Transverse colon (tissue), 4 donors: ENCODE measurements around the gene USP48. TPM values are rescaled to one million over a fixed set of nuclear protein-coding genes. Genes with fewer than 3 reads are reported as not detected.

Experiments used
- DNase-seq: peaks from one replicate; pipeline ENCODE4 v3.0.0-alpha.2; 2019
- H3K27ac ChIP-seq, 4 donors: fragments of 200-600 bp; sonication (generic); 2 replicates each; pipeline ENCODE4 v1.5.1; 2016 to 2018; ENCODE audit warnings: inconsistent platforms in 4 of 4
- H3K27me3 ChIP-seq: fragments of 200-600 bp; sonication (generic); 2 replicates; pipeline ENCODE4 v1.5.1; 2017; ENCODE audit warnings: inconsistent platforms
- H3K36me3 ChIP-seq, 4 donors: fragments of 200-600 bp; sonication (generic); 2 replicates each; pipeline ENCODE4 v1.5.1; 2017 to 2019; ENCODE audit warnings: inconsistent platforms in 4 of 4
- H3K4me1 ChIP-seq, 4 donors: fragments of 200-600 bp; sonication (generic); 2 replicates each; pipeline ENCODE4 v1.5.1; 2017 to 2020; ENCODE audit warnings: inconsistent platforms in 4 of 4
- H3K4me3 ChIP-seq, 4 donors: fragments of 200-600 bp; sonication (generic); 1 replicate in 1 of 4; 2 replicates in 3 of 4; pipeline versions ENCODE4 v1.5.1 to v1.6.1; 2017 to 2019; ENCODE audit warnings: inconsistent platforms in 4 of 4
- H3K9me3 ChIP-seq, 2 donors: fragments of 200-600 bp; sonication (generic); 2 replicates each; pipeline ENCODE4 v1.5.1; 2017 to 2019; ENCODE audit warnings: inconsistent platforms in 2 of 2
- CTCF ChIP-seq, 5 experiments: fragments of 200-600 bp in 3 of 5; fragments of 450-650 bp in 2 of 5; sonication (generic) in 3 of 5; IDR thresholded peaks; 1 replicate in 2 of 5; 2 replicates in 3 of 5; pipeline ENCODE4 v1.5.1; 2016 to 2017; ENCODE audit warnings: antibody characterized with exemption in 5 of 5, inconsistent platforms in 3 of 5, mild to moderate bottlenecking in 2 of 5, moderate library complexity in 1 of 5
- EP300 ChIP-seq: sonication (generic); formaldehyde crosslinking; IDR thresholded peaks from one replicate; pipeline ENCODE4 v1.6.1; 2017; ENCODE audit warnings: antibody characterized with exemption, low read depth
- POLR2A ChIP-seq: fragments of 450-650 bp; IDR thresholded peaks from one replicate; pipeline ENCODE4 v1.6.1; 2016; ENCODE audit warnings: antibody characterized with exemption, mild to moderate bottlenecking, moderate library complexity
- POLR2AphosphoS5 ChIP-seq, 3 donors: sonication (generic); formaldehyde crosslinking; IDR thresholded peaks; one replicate each; pipeline ENCODE4 v1.6.1; 2016; ENCODE audit warnings: antibody characterized with exemption in 3 of 3
- WGBS, 2 donors: methylation state at CpG; one replicate each; pipeline ENCODE4 v1.1.5; 2018; ENCODE audit warnings: low coverage in 1 of 2; 5-methylcytosine and 5-hydroxymethylcytosine counted together
- in situ Hi-C, 4 donors: fragments of 200-750 bp; cut with MboI; loops; one replicate each; pipeline versions ENCODE4 v1.15.0 to v1.15.1; 2017; ENCODE audit warnings: low sequenced_read_pairs in 3 of 4, low pct_ligation_motif_present in 1 of 4, low pct_unique_long_range_greater_than_20kb in 1 of 4
- intact Hi-C: fragments of 100-400 bp; cut with DNase I; formaldehyde crosslinking; loops from one replicate; pipeline ENCODE4 v1.15.1; 2023; ENCODE audit warnings: low total_unique reads
- total RNA-seq, 4 donors: library from RNA; depleted of rRNA; stranded (reverse); fragments of >200 nt; gene quantifications; one replicate each; pipeline ENCODE4 v1.1.0, GENCODE V29; 2016

The USP48 gene
- total RNA-seq, 4 donors from 2014 or later = 48.4 to 87.3 (median 51.4) TPM

GRCh38 chr1:21687081-21687529 is 95.8 kb downstream of the USP48 start:
- no peak for DNase-seq
- WGBS, 2 donors = 94 to 100% methylated on average over 2 of the region's 2 CpGs
- Histone ChIP-seq H3K27me3 (no peaks in the 10 kb centered on the region), H3K4me3 (no peak overlapping the region), H3K36me3 (peaks cover 0 to 47% (median 12%) of the 10 kb centered on the region in 4 donors), H3K27ac (no peak overlapping the region), H3K4me1 (no peaks in the 10 kb centered on the region), H3K9me3 (peaks cover 0 to 4% of the 10 kb centered on the region in 2 donors)
- TF ChIP-seq POLR2A (no peak), EP300 (no peak), CTCF (IDR thresholded peaks at IDR 0.05) (no peak), POLR2AphosphoS5 (IDR thresholded peaks at IDR 0.05) (no peak)
- intact Hi-C loops = no loop called here
- in situ Hi-C loops = loop anchor here in 1 of 4 donors (25.0 kb wide), 1 partner anchor 275 kb away; no protein-coding TSS in a partner anchor

- H3K36me3 ChIP-seq = peaks cover 0 to 53% (median 13%) of the 10 kb centered on the region in 4 donors
- H3K9me3 ChIP-seq = peaks cover 0 to 4% of the 10 kb centered on the region in 2 donors
- no peak for DNase-seq
- in situ Hi-C loops (loop anchor here in 1 of 4 donors (25.0 kb wide), 1 partner anchor 276 kb away; no protein-coding TSS in a partner anchor), intact Hi-C loops (no loop called here)
- H3K27me3 ChIP-seq = no peaks in the 10 kb centered on the region
- no peak overlapping the region for H3K4me3 ChIP-seq
- no peak for TF ChIP-seq POLR2A
- WGBS, 2 donors = 97 to 100% methylated on average over 4 of the region's 4 CpGs
- H3K27ac ChIP-seq = no peak overlapping the region
- H3K4me1 ChIP-seq = no peaks in the 10 kb centered on the region
Measured at GRCh38 chr1:21685946-21686678, 96.8 kb downstream of the USP48 start.

- intact Hi-C loops = no loop called here
- WGBS, 2 donors = 88% methylated on average over 9 of the region's 9 CpGs; no CpG with 5 or more reads in 1 of the 2 donors
- H3K4me3 ChIP-seq = no peak overlapping the region
Measured at GRCh38 chr1:21681426-21681825, 101.5 kb downstream of the USP48 start.

GRCh38 chr1:21680918-21681317 is 102.0 kb downstream of the USP48 start:
- no peak overlapping the region for H3K27ac ChIP-seq
- H3K27me3 ChIP-seq = no peaks in the 10 kb centered on the region
- H3K9me3 ChIP-seq = peaks cover 0 to 4% of the 10 kb centered on the region in 2 donors
- TF ChIP-seq CTCF (IDR thresholded peaks at IDR 0.05) (no peak), POLR2A (no peak), EP300 (no peak), POLR2AphosphoS5 (IDR thresholded peaks at IDR 0.05) (no peak)
- H3K36me3 ChIP-seq = peaks cover 0 to 25% (median 9%) of the 10 kb centered on the region in 4 donors
- no peaks in the 10 kb centered on the region for H3K4me1 ChIP-seq
- no peak overlapping the region for H3K4me3 ChIP-seq
- in situ Hi-C loops = loop anchor here in 1 of 4 donors (25.0 kb wide), 1 partner anchor 281 kb away; no protein-coding TSS in a partner anchor
- WGBS, 2 donors = 50 to 60% methylated on average over 3 of the region's 3 CpGs
- intact Hi-C loops = no loop called here
- DNase-seq = no peak

More at GRCh38 chr1:21681426-21681825, 101.5 kb downstream of the USP48 start:
- H3K4me1 ChIP-seq = no peaks in the 10 kb centered on the region
- no peak for TF ChIP-seq POLR2A
- no peak for TF ChIP-seq CTCF (IDR thresholded peaks at IDR 0.05)
- DNase-seq = no peak
- H3K9me3 ChIP-seq = peaks cover 0 to 4% of the 10 kb centered on the region in 2 donors
- in situ Hi-C loops = loop anchor here in 1 of 4 donors (25.0 kb wide), 1 partner anchor 281 kb away; no protein-coding TSS in a partner anchor
- H3K27me3 ChIP-seq = no peaks in the 10 kb centered on the region
- H3K27ac ChIP-seq = no peak overlapping the region
- peaks cover 0 to 30% (median 12%) of the 10 kb centered on the region in 4 donors for H3K36me3 ChIP-seq
